ENCODE measurements around the gene FBP1. TPM values are rescaled to one million over a fixed set of nuclear protein-coding genes. Genes with fewer than 3 reads are reported as not detected.
"Not testable (repeated sequence)": the region's sequence is repeated elsewhere in the genome, so short reads cannot be mapped to it uniquely, and the experiment has no call there.

Gene FBP1
- total RNA-seq, 4 donors from 2014 or later, result 20.3 to 31.8 (median 23.1) TPM

DNA sequence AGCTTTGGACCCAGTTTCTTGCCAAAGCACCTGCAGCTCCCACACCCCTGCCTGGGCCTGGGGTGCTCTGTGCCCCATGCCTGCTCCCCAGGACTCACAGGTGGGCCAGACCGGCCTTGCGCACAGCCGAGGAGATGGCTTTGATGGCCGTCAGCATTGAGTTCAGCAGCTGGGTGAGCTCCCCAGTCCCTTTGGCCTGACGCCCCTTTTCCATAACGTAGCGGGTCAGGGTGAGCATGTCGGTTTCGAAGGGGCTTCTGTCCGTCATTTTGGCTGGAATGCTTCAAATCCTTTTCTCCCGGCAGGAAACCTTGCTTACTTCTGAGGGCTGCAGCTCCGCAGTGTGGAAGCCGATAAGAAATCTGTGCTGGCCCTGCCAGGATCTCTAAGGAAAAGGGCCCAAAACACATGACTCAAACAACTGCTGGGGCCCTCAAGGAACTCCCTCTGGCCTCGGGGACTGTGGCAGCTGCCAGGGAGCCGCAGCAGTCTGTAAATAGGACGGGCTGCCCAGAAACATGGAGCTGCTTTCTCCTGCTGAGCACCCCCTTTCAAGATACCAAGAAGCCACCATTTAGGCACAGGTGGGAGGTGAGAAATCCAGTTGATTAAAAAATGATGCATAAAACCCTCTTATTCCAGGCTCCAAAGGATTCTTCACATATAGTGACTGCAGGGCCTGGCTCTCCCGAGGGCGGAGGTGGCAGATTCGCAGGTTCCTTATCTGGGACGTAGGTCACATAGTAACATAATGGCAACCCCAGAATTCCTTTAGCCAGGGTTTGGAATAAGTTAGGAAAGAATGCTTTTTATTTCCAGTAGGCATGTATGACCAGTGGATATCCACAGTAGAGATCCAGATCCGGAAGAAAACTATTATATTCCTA, 45.6 kb downstream of the FBP1 start, which contains the start of gene FBP2:
Gene FBP2 (minus strand): TSS at position 366 of the 887 bp plus-strand sequence. CDS start 98 bp downstream, at position 268.
- no peak within 1 kb of the TSS for H3K4me3 ChIP-seq (replicated peaks in 1 of 3)

GRCh38 chr9:94592683-94593082, 46.6 kb downstream of the FBP1 start:
- 72 to 74% methylated on average over 6 to 7 of the region's 7 CpGs for WGBS, 2 donors
- H3K27ac ChIP-seq; H3K27me3 ChIP-seq; H3K9me3 ChIP-seq; H3K36me3 ChIP-seq; DNase-seq; H3K4me1 ChIP-seq; intact Hi-C loops (cut with DNase I); H3K4me3 ChIP-seq (replicated peaks in 1 of 3): not testable (repeated sequence)

More for the DNA sequence above, 45.6 kb downstream of the FBP1 start, which contains the start of gene FBP2:
- intact Hi-C loops (cut with DNase I), result no loop called here
- TF ChIP-seq POLR2A (IDR thresholded peaks at IDR 0.05), result no peak
- TF ChIP-seq CTCF (IDR thresholded peaks at IDR 0.05), result no peak
- whole genome bisulfite sequencing, 2 donors, result 72 to 79% methylated on average over 19 to 21 of the region's 21 CpGs
- no peak within 1 kb of the TSS for H3K27ac ChIP-seq
- H3K27me3 ChIP-seq, result no peaks in the 10 kb centered on the region
- H3K9me3 ChIP-seq, result no peaks in the 10 kb centered on the region
- no peak for DNase-seq
- no peaks in the 10 kb centered on the region for H3K36me3 ChIP-seq
- no peaks in the 10 kb centered on the region for H3K4me1 ChIP-seq

DNA sequence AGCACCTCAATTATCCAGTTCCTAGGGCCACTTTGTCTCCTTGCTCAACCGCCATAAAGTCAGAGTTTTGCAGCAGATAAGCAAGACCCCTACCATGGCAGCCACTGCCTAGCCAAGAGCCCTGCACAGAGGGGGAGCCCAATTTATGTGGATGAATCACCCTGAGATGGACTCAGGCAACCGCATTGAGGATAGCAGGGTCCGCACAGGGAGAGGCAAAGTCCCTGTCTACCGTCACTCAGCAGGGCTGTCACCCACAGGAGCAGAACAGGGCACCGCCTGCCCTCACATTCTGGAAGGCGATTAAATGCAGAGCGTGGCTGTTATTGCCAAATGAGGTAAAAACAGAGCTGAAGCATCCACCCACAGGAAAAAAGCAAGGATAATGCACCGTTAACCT, 47.4 kb downstream of the FBP1 start:
- no peak overlapping the region for H3K27ac ChIP-seq
- H3K27me3 ChIP-seq, result no peaks in the 10 kb centered on the region
- 84 to 90% methylated on average over 8 of the region's 8 CpGs for WGBS, 2 donors
- no peaks in the 10 kb centered on the region for H3K36me3 ChIP-seq
- DNase-seq, result no peak
- no peak overlapping the region for H3K4me3 ChIP-seq (replicated peaks in 1 of 3)
- no peak for TF ChIP-seq CTCF (IDR thresholded peaks at IDR 0.05)
- H3K9me3 ChIP-seq, result no peaks in the 10 kb centered on the region
- peaks cover 0 to under 1% of the 10 kb centered on the region in 2 donors for H3K4me1 ChIP-seq
- intact Hi-C loops (cut with DNase I), result no loop called here

DNA sequence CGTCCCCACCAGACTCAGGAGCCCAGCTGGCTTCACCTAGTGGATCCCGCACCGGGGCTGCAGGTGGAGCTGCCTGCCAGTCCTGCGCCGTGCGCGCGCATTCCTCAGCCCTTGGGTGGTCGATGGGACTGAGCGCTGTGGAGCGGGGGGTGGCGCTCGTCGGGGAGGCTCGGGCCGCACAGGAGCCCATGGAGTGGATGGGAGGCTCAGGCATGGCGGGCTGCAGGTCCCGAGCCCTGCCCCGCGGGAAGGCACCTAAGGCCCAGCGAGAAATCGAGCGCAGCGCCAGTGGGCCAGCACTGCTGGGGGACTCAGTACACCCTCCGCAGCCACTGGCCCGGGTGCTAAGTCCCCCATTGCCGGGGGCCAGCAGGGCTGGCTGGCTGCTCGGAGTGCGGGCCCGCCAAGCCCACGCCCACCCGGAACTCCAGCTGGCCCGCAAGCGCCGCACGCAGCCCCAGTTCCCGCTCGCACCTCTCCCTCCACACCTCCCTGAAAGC, 48.2 kb downstream of the FBP1 start:
- H3K36me3 ChIP-seq; DNase-seq; intact Hi-C loops (cut with DNase I); H3K27ac ChIP-seq; H3K27me3 ChIP-seq; H3K9me3 ChIP-seq; H3K4me1 ChIP-seq; H3K4me3 ChIP-seq (replicated peaks in 1 of 3): not testable (repeated sequence)
- WGBS, 2 donors, result 85 to 91% methylated on average over 7 to 17 of the region's 38 CpGs

GRCh38 chr9:94588681-94589080, 50.6 kb downstream of the FBP1 start:
- H3K36me3 ChIP-seq, result no peaks in the 10 kb centered on the region
- WGBS, 2 donors, result 89 to 93% methylated on average over 9 of the region's 9 CpGs

More at GRCh38 chr9:94588681-94589080, 50.6 kb downstream of the FBP1 start:
- no peak for DNase-seq
- TF ChIP-seq POLR2A (IDR thresholded peaks at IDR 0.05) (no peak), CTCF (IDR thresholded peaks at IDR 0.05) (no peak)
- no peaks in the 10 kb centered on the region for H3K27me3 ChIP-seq
- peaks cover 0 to 7% of the 10 kb centered on the region in 2 donors for H3K4me1 ChIP-seq
- intact Hi-C loops (cut with DNase I), result no loop called here
- H3K4me3 ChIP-seq (replicated peaks in 1 of 3), result no peak overlapping the region
- H3K9me3 ChIP-seq, result no peaks in the 10 kb centered on the region
- H3K27ac ChIP-seq, result no peak overlapping the region

Measured in thyroid gland (tissue), 4 donors.